ENCODE measurements around the gene FMNL2.

FMNL2 gene

GRCh38 chr2:152623775-152624174 lies 288.8 kb downstream of the FMNL2 start:
- DNase-seq = no peak

GRCh38 chr2:152624805-152625204 lies 289.8 kb downstream of the FMNL2 start:
- no peak for DNase-seq

DNA sequence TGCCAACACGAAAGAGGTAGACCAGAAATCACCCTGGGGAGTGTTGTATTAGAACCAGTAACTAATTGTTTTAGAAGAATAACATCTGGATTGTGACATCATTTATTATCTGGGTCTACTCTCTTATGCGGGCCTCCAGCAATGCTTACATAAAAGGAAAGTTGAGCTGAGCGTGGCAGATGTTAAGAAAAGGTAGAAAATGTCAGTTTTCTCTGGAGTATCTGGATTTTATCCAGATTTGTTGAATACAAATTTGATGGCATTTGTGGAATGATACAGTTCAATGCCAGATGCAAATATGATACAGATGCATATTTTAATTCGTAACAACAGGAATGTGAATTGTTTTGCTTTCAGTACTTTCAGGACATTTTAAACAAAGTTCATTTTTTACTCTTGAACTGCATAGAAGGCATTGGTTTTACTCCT lies 292.0 kb downstream of the FMNL2 start:
- DNase-seq = no peak

- DNase-seq = no peak
These were observed 292.5 kb downstream of the FMNL2 start for GRCh38 chr2:152627351-152627957.

DNA sequence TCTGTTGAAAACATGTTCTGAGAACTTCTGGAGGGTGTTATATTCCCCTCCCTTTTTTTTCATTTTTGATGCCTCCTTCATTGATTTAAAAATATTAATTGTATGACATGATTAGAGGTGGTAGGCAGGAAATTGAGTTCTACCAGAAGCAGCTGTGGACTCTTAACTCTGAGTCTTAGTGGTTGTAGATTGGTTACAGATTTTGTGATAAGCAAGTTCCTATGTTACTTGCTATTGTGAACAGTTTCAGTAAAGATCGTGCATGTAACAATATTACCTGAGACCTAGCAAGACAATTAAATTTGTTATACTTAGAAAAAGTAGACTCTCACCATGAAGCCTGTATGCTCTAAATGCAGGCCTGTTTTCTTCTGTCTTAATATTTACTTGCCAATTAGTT lies 294.2 kb downstream of the FMNL2 start:
- no peak for DNase-seq

DNA sequence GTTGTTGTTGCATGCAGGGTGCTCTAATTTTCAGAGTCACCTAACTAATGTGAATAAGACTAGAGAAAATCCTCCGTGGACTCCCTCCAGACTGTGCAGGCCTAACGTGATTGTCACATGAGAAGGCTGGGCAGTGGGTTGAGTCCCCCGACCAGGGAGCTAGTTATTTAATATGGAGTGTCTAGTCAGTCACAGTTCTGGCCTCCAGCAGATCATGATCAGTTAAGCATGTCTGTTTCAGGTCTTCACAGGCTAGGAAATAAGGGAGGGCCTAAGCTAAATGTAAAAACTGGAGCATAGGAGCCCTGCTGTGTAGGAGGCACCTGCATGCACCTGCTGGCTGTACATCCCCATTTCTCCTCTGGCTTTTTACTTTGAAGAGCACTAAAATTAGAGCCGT lies 295.5 kb downstream of the FMNL2 start:
- no peak for DNase-seq

DNA sequence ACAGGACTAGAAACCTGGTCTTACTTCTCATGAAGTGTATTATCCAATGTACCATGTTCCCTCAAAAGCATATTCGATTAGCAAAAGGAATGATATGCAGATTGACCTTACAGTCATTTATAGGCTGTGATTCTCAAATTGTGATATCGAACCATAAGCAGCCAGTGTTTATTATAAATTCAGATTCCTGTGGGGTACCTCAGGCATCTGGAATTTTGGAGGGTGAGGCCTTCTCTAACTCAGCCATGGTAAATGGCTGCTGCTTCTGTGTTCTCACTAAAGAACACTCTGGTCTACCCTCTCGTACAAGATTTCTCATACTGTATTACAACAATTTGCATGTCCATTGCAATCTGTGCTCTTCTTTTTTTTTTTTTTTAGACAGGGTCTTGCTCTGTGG lies 297.8 kb downstream of the FMNL2 start:
- no peak for DNase-seq

DNA sequence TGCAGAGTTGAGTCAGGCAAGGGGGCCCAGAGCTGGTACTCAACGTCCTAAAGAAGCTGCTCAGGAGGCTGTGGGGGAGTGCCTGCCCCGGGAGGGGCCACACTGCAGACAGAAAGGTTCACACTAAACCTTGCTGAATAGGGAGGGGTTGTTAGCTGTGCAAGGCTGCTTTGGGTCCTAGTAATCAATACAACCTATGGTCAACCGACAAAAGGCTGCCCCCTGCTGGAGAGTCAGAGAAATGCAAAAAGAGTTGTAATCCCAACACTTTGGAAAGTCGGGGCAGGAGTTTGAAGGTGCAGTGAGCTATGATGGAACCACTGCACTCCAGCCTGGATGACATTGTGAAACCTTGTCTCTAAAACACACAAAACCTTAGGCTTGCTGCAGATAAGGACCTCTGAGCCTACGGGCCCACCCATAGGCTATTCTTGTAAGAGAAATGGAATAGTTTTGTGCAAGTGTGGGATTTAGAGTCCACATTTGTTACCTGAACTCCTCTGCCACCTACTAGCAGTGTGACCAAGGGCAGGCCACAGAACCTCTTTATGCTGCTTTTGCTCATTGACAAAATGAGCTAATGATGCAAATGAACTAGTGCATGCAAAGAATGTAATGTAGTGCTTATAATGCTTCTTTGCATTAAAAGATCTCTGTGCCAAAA lies 300.8 kb downstream of the FMNL2 start:
- DNase-seq = peak; percentile 28 to 61 (median 46)

DNA sequence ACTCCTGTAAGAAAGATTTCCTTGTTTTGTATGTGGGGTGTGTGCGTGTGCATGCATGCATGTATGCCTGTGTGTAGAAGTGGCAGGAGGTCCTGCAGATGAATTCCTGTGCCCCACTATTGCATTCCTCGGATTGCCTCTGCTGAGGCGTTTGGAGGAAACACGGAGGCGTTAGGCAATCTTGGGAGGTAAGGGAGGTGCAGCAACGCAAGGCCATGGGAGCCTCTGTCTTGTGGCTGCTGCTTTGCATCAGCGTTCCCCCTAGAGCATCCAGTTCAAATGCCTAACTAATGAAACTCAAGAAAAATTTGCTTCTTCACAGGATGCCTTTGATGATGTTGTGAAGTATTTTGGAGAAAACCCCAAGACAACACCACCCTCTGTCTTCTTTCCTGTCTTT lies 302.3 kb downstream of the FMNL2 start:
- DNase-seq = no peak

DNA sequence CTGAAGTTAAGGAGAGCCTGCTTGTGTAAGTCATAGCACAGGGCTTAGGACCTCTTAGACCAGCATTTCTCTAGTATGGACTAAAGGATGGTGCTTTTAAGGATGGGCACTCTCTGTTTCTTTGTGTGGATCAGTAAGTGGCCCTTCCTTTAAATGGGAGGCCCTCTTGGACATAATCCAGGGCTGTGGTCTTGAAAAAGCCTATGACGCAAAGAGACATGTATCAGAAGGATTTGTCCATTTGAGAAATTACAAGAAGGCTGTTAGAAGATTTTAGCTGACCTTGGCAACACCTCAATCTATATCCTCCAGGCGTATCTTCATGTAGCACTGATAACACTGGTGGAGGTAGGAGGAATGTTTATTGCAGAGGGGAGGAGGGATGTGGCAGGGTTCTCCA lies 303.1 kb downstream of the FMNL2 start:
- no peak for DNase-seq

DNA sequence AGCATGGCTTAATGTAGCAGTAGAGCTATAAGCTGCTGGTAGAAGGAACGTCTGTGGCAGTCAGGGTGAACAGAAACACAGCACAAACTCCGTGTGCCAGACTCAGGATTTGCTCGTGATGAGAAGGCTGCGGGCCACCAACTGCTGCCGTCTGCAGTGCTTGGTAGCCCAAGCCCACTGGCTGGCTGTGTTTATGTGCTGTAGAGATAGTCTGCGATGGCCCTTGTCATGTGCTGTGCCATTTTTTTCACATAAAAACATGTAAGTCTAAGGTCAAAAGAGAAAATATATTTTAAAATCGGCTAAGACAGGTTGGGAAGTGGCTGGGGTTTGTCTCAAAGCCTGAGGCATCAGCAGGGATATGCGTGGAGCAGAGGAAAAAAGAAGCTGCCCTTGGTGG lies 303.6 kb downstream of the FMNL2 start:
- no peak for DNase-seq

GRCh38 chr2:152644189-152644873 lies 309.4 kb downstream of the FMNL2 start:
- DNase-seq = no peak

DNA sequence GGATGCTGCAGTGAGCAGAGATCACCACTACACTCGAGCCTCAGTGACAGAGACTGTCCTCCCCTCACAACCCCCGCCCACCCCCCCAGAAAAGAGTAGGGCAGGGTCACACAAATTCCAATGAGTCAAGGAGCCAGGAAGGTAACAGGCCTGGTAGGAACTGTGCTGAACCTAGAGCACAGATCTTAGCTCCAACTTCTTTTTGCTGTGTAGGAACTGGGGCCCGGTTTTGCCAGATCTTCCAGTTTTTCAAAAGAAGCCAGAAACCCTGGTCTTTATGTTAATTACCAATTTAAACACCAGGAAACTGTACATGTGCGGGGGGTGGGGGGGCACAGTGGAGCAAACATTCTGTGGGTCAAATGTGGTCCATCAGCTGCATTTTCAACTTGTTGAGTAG lies 311.3 kb downstream of the FMNL2 start:
- DNase-seq = no peak

DNA sequence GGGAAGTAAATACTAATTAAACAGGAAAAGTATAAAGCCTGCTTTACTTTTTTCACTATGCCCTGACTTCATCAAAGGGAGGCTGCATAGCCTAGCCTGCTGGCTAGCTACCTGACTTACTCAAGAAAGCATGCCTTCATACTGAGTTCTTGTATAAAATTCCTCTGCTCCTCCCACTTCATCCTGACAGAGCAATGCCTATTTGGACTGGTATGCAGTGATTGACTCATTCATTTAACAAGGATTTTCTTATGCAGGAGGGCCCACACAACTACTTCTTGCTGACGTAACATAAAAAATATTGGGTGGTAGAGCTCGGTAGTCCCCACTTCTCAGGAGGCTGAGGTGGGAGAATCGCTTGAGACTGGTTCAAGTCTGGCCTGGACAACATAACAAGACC lies 311.8 kb downstream of the FMNL2 start:
- DNase-seq = no peak

GRCh38 chr2:152647552-152647951 lies 312.6 kb downstream of the FMNL2 start:
- no peak for DNase-seq

GRCh38 chr2:152648336-152648735 lies 313.4 kb downstream of the FMNL2 start:
- DNase-seq = no peak

- no peak for DNase-seq
These were observed 315.0 kb downstream of the FMNL2 start for GRCh38 chr2:152649997-152650396.

DNA sequence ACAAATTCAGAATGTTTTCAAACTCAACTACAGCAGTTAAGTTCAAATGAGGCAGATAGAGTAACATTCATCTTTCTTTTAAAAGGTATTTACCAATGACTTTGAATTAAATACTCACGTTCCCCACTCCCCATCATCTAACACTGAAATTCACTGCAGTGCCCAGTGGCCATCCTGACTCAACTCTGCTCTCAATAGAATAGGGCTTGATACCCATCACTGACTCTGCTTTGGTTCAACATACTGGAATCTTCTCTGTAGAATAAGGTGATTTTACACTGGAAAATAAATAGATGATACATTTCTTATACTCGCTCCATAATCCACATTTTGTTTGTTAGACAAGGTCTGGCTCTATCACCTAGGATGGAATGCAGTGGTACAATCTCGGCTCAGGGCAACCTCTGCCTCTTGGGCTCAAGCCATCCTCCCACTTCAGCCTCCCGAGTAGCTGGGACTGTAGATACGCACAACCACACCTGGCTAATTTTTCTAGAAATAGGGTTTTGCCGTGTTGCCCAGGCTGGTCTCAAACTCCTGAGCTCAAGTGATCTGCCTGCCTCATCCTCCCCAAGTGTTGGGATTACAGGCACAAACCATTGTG lies 315.9 kb downstream of the FMNL2 start:
- DNase-seq = no peak

GRCh38 chr2:152651834-152652233 lies 316.9 kb downstream of the FMNL2 start:
- no peak for DNase-seq

GRCh38 chr2:152655880-152656279 lies 320.9 kb downstream of the FMNL2 start:
- DNase-seq = no peak

DNA sequence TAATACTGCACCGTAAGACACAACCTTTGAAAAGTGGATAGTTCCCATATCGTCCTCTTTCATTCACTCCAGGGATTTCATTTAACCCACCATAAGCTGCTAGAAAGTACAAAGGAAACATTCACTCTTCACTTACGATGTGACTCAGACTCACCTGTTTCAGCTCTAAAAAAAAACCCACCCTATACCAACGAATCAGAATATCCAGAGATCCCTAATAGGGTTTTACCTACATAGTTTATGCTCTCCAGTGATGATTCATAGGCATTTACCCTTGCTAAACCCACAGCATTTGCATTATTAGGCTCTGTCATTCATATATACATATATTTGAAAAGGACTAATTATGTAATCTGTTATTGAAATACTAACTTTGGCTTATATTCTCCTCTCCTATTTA lies 322.1 kb downstream of the FMNL2 start:
- DNase-seq = no peak

DNA sequence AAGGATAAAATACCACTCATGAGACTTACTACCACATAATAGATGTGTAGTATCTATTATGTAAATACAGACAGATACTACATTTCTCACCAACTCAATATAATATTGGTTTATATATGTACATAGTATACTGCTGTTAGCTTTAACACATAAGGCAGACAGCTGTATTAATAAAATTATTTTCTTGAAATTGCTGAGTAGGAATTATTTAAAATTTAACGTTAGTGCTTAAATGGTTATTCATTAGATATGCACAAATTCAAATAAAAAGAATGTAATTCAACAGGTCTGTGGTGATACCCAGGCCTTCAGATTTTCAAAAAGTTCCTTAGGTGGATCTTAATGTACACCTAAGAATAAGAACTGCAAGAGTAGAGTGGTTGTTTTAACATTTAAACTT lies 323.2 kb downstream of the FMNL2 start:
- no peak for DNase-seq

GRCh38 chr2:152661076-152661475 lies 326.1 kb downstream of the FMNL2 start:
- DNase-seq = no peak

DNA sequence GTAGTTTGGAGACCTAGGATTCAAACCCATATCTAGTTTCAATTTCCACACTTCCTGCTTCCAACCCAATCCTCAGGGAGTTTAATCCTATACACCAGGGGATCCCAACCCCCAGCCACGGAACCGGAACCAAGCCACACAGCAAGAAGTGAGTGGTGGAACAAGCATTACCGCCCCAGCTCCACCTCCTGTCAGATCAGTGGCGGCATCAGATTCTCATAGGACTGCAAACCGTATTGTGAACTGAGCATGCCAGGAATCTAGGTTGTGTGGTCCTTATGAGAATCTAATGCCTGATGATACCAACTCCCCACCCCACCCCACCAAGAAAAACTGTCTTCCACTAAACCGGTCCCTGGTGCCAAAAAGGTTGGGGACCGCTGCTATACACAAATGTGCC lies 329.8 kb downstream of the FMNL2 start:
- DNase-seq = no peak

Data from activated CD4-positive, CD25-positive, alpha-beta regulatory T cell (primary cell).